A549 (cell line): ENCODE results near the gene MAPKAP1. TPM values are rescaled to one million over a fixed set of nuclear protein-coding genes. Genes with fewer than 3 reads are reported as not detected.

Source experiments
- ATAC-seq, 2 experiments: fragments of 200-7000 bp in 1 of 2; fragments of >200 bp in 1 of 2; cut with Nextera tagmentation in 1 of 2; cut with Tn5 transposase in 1 of 2; 3 replicates each; pipeline versions ENCODE4 v1.8.0 to v1.9.1; 2018 to 2020; ENCODE audit warnings: mild to moderate bottlenecking in 1 of 2, moderate library complexity in 1 of 2
- CTCF ChIA-PET: fragments of 300-600 bp; sonication (Branson Sonifier 250); formaldehyde crosslinking; extraction: SDS; loops from one replicate; lab custom pipeline; 2021; ENCODE audit warnings: antibody characterized with exemption, inconsistent platforms; lab: Yijun Ruan, JAX
- POLR2A ChIA-PET: fragments of 350-600 bp; formaldehyde crosslinking; extraction: SDS; loops from one replicate; lab custom pipeline; 2021; ENCODE audit warnings: antibody characterized with exemption, inconsistent platforms; lab: Yijun Ruan, JAX
- DNase-seq, 2 experiments: peaks; one replicate each; pipeline versions ENCODE4 v3.0.0 to v3.0.0-alpha.2; 2011 to 2016; ENCODE audit warnings: low read depth in 1 of 2, low spot score in 1 of 2
- FAIRE-seq: peaks from 2 replicates; lab custom pipeline; 2011; peaks lifted over from hg19 to GRCh38; lab: Jason Lieb, UNC
- H3K27ac ChIP-seq, 2 experiments: fragments of >200 bp; sonication (Bioruptor Twin); formaldehyde crosslinking; 3 replicates each; pipeline ENCODE4 v1.5.1; 2016 to 2017
- H3K4me1 ChIP-seq: fragments of >200 bp; sonication (Bioruptor Twin); formaldehyde crosslinking; 3 replicates; pipeline ENCODE4 v1.6.1; 2016
- H3K4me2 ChIP-seq: fragments of >200 bp; sonication (Bioruptor Twin); formaldehyde crosslinking; 3 replicates; pipeline ENCODE4 v1.6.1; 2016
- H3K4me3 ChIP-seq: fragments of >200 bp; sonication (Bioruptor Twin); formaldehyde crosslinking; 3 replicates; pipeline ENCODE4 v1.5.1; 2016
- H3K9me3 ChIP-seq: fragments of >200 bp; sonication (Bioruptor Twin); formaldehyde crosslinking; 3 replicates; pipeline ENCODE4 v1.6.1; 2016
- ATOH8 ChIP-seq: fragments of 250-450 bp; sonication (Bioruptor Pico); IDR thresholded peaks from 2 replicates; pipeline ENCODE4 v1.5.0; 2020; ENCODE audit warnings: low read depth, mild to moderate bottlenecking, moderate library complexity
- CBX2 ChIP-seq: fragments of 200-600 bp; sonication (generic); IDR thresholded peaks from 2 replicates; pipeline ENCODE4 v1.6.1; 2016; ENCODE audit warnings: low read depth, mild to moderate bottlenecking, borderline replicate concordance
- CBX8 ChIP-seq: fragments of 200-600 bp; sonication (generic); IDR thresholded peaks from 2 replicates; pipeline ENCODE4 v1.6.1; 2016
- CHD2 ChIP-seq: fragments of 150-350 bp; IDR thresholded peaks from 2 replicates; pipeline ENCODE4 v1.6.1; 2014; ENCODE audit warnings: low read length; ENCODE audit not compliant: partially characterized antibody
- CTCF ChIP-seq: fragments of >200 bp; sonication (Bioruptor Twin); formaldehyde crosslinking; IDR thresholded peaks from 3 replicates; pipeline ENCODE4 v1.5.1; 2016
- E2F6 ChIP-seq: IDR thresholded peaks from 2 replicates; pipeline ENCODE4 v1.6.1; 2012; ENCODE audit warnings: low read depth, borderline replicate concordance
- EHF ChIP-seq: fragments of 250-450 bp; sonication (Bioruptor Pico); IDR thresholded peaks from 2 replicates; pipeline ENCODE4 v1.5.0; 2020; ENCODE audit warnings: mild to moderate bottlenecking
- ESRRA ChIP-seq: fragments of 150-350 bp; IDR thresholded peaks from 2 replicates; pipeline ENCODE4 v1.6.1; 2014; ENCODE audit warnings: mild to moderate bottlenecking, low read length, borderline replicate concordance
- FOSB ChIP-seq: fragments of 250-450 bp; sonication (Bioruptor Pico); IDR thresholded peaks from 2 replicates; pipeline ENCODE4 v1.5.0; 2020; ENCODE audit warnings: mild to moderate bottlenecking, moderate library complexity
- FOXS1 ChIP-seq: fragments of 250-450 bp; sonication (Bioruptor Pico); IDR thresholded peaks from 2 replicates; pipeline ENCODE4 v1.5.0; 2020; ENCODE audit warnings: mild to moderate bottlenecking, moderate library complexity
- HOXA7 ChIP-seq: fragments of 250-450 bp; sonication (Bioruptor Pico); IDR thresholded peaks from 2 replicates; pipeline ENCODE4 v1.5.0; 2020; ENCODE audit warnings: mild to moderate bottlenecking, moderate library complexity
- HOXB13 ChIP-seq: fragments of 250-450 bp; sonication (Bioruptor Pico); IDR thresholded peaks from 2 replicates; pipeline ENCODE4 v1.5.0; 2020; ENCODE audit warnings: low read depth, mild to moderate bottlenecking, moderate library complexity
- HOXB5 ChIP-seq: fragments of 250-450 bp; sonication (Bioruptor Pico); IDR thresholded peaks from 2 replicates; pipeline ENCODE4 v1.5.0; 2020; ENCODE audit warnings: mild to moderate bottlenecking, moderate library complexity
- MAFK ChIP-seq: fragments of 450-650 bp; IDR thresholded peaks from 2 replicates; pipeline ENCODE4 v1.6.1; 2014; ENCODE audit not compliant: partially characterized antibody
- MAX ChIP-seq: IDR thresholded peaks from 2 replicates; pipeline ENCODE4 v1.6.1; 2012
- MYC ChIP-seq: IDR thresholded peaks from 2 replicates; pipeline ENCODE4 v1.6.1; 2012; ENCODE audit warnings: mild to moderate bottlenecking, inconsistent platforms, low read length, improper control_type of control experiment, borderline replicate concordance
- NPAS2 ChIP-seq: fragments of 250-450 bp; sonication (Bioruptor Pico); IDR thresholded peaks from 2 replicates; pipeline ENCODE4 v1.8.0; 2022; ENCODE audit warnings: mild to moderate bottlenecking, moderate library complexity, borderline replicate concordance
- PBX3 ChIP-seq: IDR thresholded peaks from 2 replicates; pipeline ENCODE4 v1.6.1; 2012
- PHF8 ChIP-seq: fragments of 200-600 bp; sonication (generic); IDR thresholded peaks from 2 replicates; pipeline ENCODE4 v1.6.1; 2016; ENCODE audit warnings: low read depth, mild to moderate bottlenecking, antibody characterized with exemption, moderate library complexity, borderline replicate concordance
- RAD21 ChIP-seq, 2 experiments: fragments of >200 bp in 1 of 2; sonication (Bioruptor Twin) in 1 of 2; formaldehyde crosslinking in 1 of 2; IDR thresholded peaks in 1 of 2; conservative IDR thresholded peaks in 1 of 2; 2 replicates in 1 of 2; 3 replicates in 1 of 2; pipeline ENCODE4 v1.6.1; 2012 to 2018; ENCODE audit warnings: inconsistent platforms in 1 of 2
- RARB ChIP-seq: fragments of 250-450 bp; sonication (Bioruptor Pico); IDR thresholded peaks from 2 replicates; pipeline ENCODE4 v1.8.0; 2021; ENCODE audit warnings: mild to moderate bottlenecking, moderate library complexity
- RCOR1 ChIP-seq: fragments of 150-350 bp; IDR thresholded peaks from 2 replicates; pipeline ENCODE4 v1.6.1; 2014; ENCODE audit warnings: antibody characterized with exemption, low read length, low read depth
- REST ChIP-seq: fragments of 200-600 bp; sonication (generic); IDR thresholded peaks from 2 replicates; pipeline ENCODE4 v1.6.1; 2016; ENCODE audit warnings: antibody characterized with exemption, mild to moderate bottlenecking, moderate library complexity
- RFX5 ChIP-seq: fragments of 450-650 bp; IDR thresholded peaks from 2 replicates; pipeline ENCODE4 v1.7.1; 2014; ENCODE audit warnings: antibody characterized with exemption, mild to moderate bottlenecking, moderate library complexity
- TP53 ChIP-seq: fragments of 250-450 bp; sonication (Bioruptor Pico); IDR thresholded peaks from 2 replicates; pipeline ENCODE4 v1.5.0; 2021; ENCODE audit warnings: mild to moderate bottlenecking, moderate library complexity
- ZNF302 ChIP-seq: fragments of 250-450 bp; sonication (Bioruptor Pico); IDR thresholded peaks from 2 replicates; pipeline ENCODE4 v1.9.0; 2021; ENCODE audit warnings: inconsistent platforms, mild to moderate bottlenecking, moderate library complexity
- WGBS: methylation state at CpG from one replicate; pipeline ENCODE4 v1.1.6; 2017; ENCODE audit errors: missing lambda C conversion rate; 5-methylcytosine and 5-hydroxymethylcytosine counted together
- polyA plus RNA-seq, 4 experiments: library from polyadenylated mRNA; depleted of rRNA in 3 of 4; stranded (reverse); fragments of >200 nt; fragmentation: RNase III in 1 of 4; extraction: RNeasy Plus Mini Kit Qiagen cat#74134 plus additional on column Dnase treatment in 1 of 4; gene quantifications; 2 replicates in 3 of 4; 3 replicates in 1 of 4; pipeline ENCODE4 v1.2.3, GENCODE V29; 2011 to 2017

The MAPKAP1 gene
- polyA plus RNA-seq, 2 of the 4 experiments (the other 2 are of a cell fraction): 49.9 to 119 TPM

- H3K27ac ChIP-seq: no peak overlapping the region
- no peak for DNase-seq
- H3K4me2 ChIP-seq: no peak overlapping the region
- 96% methylated on average over 1 of the region's 1 CpG for WGBS
- ATAC-seq: no peak
- ChIA-PET CTCF (interaction anchor here (0.8 to 2.0 kb wide), 4 partner anchors 16 to 60 kb away, joined by 3 to 6 read pairs (median 3); no protein-coding TSS in a partner anchor), POLR2A (no interaction called here)
- no peak for TF ChIP-seq NPAS2 (CRISPR knock-in tag)
- no peak for TF ChIP-seq EHF
- TF ChIP-seq CBX2: no peak
- TF ChIP-seq HOXB13 (CRISPR knock-in tag): no peak
- TF ChIP-seq TP53: no peak
- no peak for TF ChIP-seq RARB
- no peak for TF ChIP-seq ATOH8
- no peak for TF ChIP-seq HOXB5
- no peak for TF ChIP-seq FOXS1 (CRISPR knock-in tag)
- no peak for TF ChIP-seq E2F6
- no peak for TF ChIP-seq RFX5
- TF ChIP-seq PBX3: no peak
- TF ChIP-seq CBX8: no peak
- no peak for TF ChIP-seq CTCF
- no peak for TF ChIP-seq PHF8
- TF ChIP-seq CHD2: no peak
- TF ChIP-seq RCOR1: no peak
- no peak for TF ChIP-seq FOSB
- TF ChIP-seq REST: no peak
- TF ChIP-seq RAD21 (conservative IDR thresholded peaks at IDR 0.05 in 1 of 2, IDR thresholded peaks at IDR 0.05 in 1 of 2): no peak
- peaks cover 29% of the 10 kb centered on the region; the same call in 2 of the 3 replicates for H3K4me1 ChIP-seq
- H3K9me3 ChIP-seq: no peaks in the 10 kb centered on the region
- H3K4me3 ChIP-seq: no peak overlapping the region
- no peak for FAIRE-seq
Measured at GRCh38 chr9:125497906-125498305, 209.1 kb downstream of the MAPKAP1 start.

GRCh38 chr9:125497478-125497877 is 209.5 kb downstream of the MAPKAP1 start:
- DNase-seq (no peak), ATAC-seq (no peak), FAIRE-seq (no peak)
- H3K4me3 ChIP-seq: no peak overlapping the region
- ChIA-PET CTCF (interaction anchor here (0.8 to 2.0 kb wide), 4 partner anchors 15 to 61 kb away, joined by 3 to 6 read pairs (median 3); no protein-coding TSS in a partner anchor), POLR2A (no interaction called here)
- no peak overlapping the region for H3K4me2 ChIP-seq
- no peaks in the 10 kb centered on the region for H3K9me3 ChIP-seq
- peaks cover 30% of the 10 kb centered on the region; the same call in 2 of the 3 replicates for H3K4me1 ChIP-seq
- no peak overlapping the region for H3K27ac ChIP-seq
- TF ChIP-seq MAFK (no peak), MAX (no peak), HOXA7 (CRISPR knock-in tag) (no peak), ESRRA (no peak), RARB (no peak), PHF8 (no peak), ZNF302 (CRISPR knock-in tag) (no peak), RCOR1 (no peak), PBX3 (no peak), CHD2 (no peak), NPAS2 (CRISPR knock-in tag) (no peak), MYC (no peak)
